Mucosa of descending colon (tissue), 3 donors: ENCODE measurements around the gene GLRX. TPM values are rescaled to one million over a fixed set of nuclear protein-coding genes. Genes with fewer than 3 reads are reported as not detected.
"Not testable (repeated sequence)": the region's sequence is repeated elsewhere in the genome, so short reads cannot be mapped to it uniquely, and the experiment has no call there.

Experiments used
- ATAC-seq: fragments of 200-7000 bp; cut with Tn5 transposase; one replicate; pipeline ENCODE4 v1.9.1; 2020; ENCODE audit warnings: mild to moderate bottlenecking, moderate library complexity
- DNase-seq, 3 donors: peaks; one replicate each; pipeline ENCODE4 v3.0.0-alpha.2; 2020
- H3K36me3 ChIP-seq: fragments of 200-600 bp; one replicate; pipeline ENCODE4 v1.8.0; 2021; ENCODE audit warnings: low read depth, mild to moderate bottlenecking
- H3K4me1 ChIP-seq: fragments of 200-600 bp; one replicate; pipeline ENCODE4 v1.8.0; 2021; ENCODE audit warnings: low read depth, mild to moderate bottlenecking
- H3K4me3 ChIP-seq: fragments of 200-600 bp; one replicate; pipeline ENCODE4 v1.8.0; 2021; ENCODE audit warnings: mild to moderate bottlenecking
- H3K9me3 ChIP-seq: fragments of 200-600 bp; one replicate; pipeline ENCODE4 v1.8.0; 2021; ENCODE audit warnings: mild to moderate bottlenecking
- intact Hi-C, 2 donors: fragments of 100-400 bp; cut with DNase I in 1 of 2; cut with micrococcal nuclease in 1 of 2; formaldehyde crosslinking; loops; one replicate each; pipeline versions ENCODE4 v1.11.0 to v1.11.1; 2022; cut with DNase I, micrococcal nuclease
- long read RNA-seq, 2 donors: library from polyadenylated mRNA; unstranded; transcript quantifications; one replicate each; pipeline ENCODE4 v2.0.0, GENCODE V29; 2019 to 2021
- total RNA-seq, 3 donors: library from RNA; stranded (reverse); fragmentation: NEBNext Ultra II Directional in 2 of 3; extraction: Animal tissue kit (Norgen Biotek cat#: 25700) in 2 of 3; gene quantifications; one replicate each; pipeline versions ENCODE4 v1.2.1 to v1.2.4, GENCODE V29; 2021 to 2023
- TF ChIP-seq, protein P1 (sequence below): fragments of 200-600 bp; IDR thresholded peaks from one replicate; pipeline ENCODE4 v1.8.0; 2022; ENCODE audit warnings: antibody characterized with exemption, mild to moderate bottlenecking
- donor health status: DM: no; HTN: no; CAD: no; lungs with moderate emphysema.
- donor health status: DM: no; HTN: no; CAD: no.
- donor health status: DM: no; HTN: yes; CAD: no.

The GLRX gene, protein sequence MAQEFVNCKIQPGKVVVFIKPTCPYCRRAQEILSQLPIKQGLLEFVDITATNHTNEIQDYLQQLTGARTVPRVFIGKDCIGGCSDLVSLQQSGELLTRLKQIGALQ
- 10 to 100 TPM; 40.6 to 90.5 (median 65.5) TPM for total RNA-seq
- long read RNA-seq, donor 1, transcript GLRX-201 (3 exons, 1,211 nt): major isoform, 31 of 38 reads
- long read RNA-seq, donor 1, partial matches to known transcripts: 0 of 38 reads
- long read RNA-seq, donor 1, other reads (novel, unspliced or antisense): 3 of 38 reads
- long read RNA-seq, donor 2, transcript GLRX-201 (3 exons, 1,211 nt): major isoform, 118 of 125 reads
- long read RNA-seq, donor 2, partial matches to known transcripts: 0 of 125 reads
- long read RNA-seq, donor 2, other reads (novel, unspliced or antisense): 3 of 125 reads

DNA sequence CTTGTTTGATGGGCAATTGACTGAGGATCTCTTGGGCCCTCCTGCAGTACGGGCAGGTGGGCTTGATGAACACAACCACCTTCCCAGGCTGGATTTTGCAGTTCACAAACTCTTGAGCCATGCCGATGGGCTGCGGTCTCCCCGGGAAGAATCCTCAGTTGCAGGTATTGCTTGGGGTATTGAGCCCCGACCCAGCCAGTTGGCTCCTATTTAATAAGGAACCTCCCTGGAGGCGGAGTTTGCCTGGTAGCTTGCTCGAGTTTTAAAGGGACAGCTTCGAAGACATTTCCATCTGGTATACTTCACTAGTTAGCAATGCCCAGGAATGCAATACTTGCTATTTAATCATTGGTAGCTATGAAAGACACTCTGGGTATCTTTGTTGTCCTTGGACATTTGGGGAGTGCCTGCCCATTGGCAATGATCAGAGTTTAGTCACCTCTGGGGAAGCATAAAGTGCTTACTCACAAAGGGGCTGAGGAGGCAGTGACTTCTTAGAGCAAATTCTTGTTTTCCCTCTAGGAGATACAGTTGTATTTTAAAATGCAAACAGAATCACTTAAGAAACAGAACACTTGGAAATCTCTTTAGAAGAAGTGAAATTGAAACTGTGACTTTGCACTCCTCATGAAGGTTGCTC, at the start of gene GLRX:
TSS of gene GLRX (minus strand) at position 185 of the 640 bp plus-strand sequence. CDS start at position 121, 64 bp downstream.
- H3K4me3 ChIP-seq: peak within 1 kb of the TSS; percentile 64
- peaks cover 56% of the 10 kb centered on the region for H3K4me1 ChIP-seq

DNA sequence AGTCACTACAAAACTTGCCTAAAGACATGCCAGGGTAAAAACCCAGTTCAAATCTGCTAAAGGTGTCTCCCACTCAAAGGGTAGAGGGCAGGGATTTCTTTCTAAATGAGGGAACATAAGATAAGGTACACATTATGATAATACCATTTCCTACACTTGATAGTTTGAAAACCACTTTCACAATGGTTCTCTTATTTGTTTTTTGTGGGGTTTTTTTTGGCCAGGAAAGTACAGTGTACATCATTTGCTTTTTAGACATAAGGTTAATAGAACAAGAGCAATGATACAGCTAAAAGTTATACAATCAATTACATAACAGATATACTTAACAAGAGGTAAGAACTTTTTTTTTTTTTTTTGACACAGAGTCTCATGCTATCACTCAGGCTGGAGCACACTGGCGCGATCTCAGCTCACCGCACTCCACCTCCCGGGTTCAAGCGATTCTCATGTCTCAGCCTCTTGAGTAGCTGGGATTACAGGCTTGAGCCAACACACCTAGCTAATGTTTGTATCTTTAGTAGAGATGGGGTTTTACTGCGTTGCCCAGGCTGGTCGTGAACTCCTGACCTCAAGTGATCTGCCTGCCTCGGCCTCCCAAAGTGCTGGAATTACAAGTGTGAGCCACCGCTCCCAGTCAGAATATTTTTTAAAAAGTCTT, 48.8 kb upstream of the GLRX start:
- Histone ChIP-seq H3K4me1 (peaks cover 8% of the 10 kb centered on the region), H3K9me3 (no peaks in the 10 kb centered on the region), H3K4me3 (no peak overlapping the region), H3K36me3 (no peaks in the 10 kb centered on the region)
- intact Hi-C loops: no loop called here
- DNase-seq (no peak), ATAC-seq (no peak)
- TF ChIP-seq, protein P1, sequence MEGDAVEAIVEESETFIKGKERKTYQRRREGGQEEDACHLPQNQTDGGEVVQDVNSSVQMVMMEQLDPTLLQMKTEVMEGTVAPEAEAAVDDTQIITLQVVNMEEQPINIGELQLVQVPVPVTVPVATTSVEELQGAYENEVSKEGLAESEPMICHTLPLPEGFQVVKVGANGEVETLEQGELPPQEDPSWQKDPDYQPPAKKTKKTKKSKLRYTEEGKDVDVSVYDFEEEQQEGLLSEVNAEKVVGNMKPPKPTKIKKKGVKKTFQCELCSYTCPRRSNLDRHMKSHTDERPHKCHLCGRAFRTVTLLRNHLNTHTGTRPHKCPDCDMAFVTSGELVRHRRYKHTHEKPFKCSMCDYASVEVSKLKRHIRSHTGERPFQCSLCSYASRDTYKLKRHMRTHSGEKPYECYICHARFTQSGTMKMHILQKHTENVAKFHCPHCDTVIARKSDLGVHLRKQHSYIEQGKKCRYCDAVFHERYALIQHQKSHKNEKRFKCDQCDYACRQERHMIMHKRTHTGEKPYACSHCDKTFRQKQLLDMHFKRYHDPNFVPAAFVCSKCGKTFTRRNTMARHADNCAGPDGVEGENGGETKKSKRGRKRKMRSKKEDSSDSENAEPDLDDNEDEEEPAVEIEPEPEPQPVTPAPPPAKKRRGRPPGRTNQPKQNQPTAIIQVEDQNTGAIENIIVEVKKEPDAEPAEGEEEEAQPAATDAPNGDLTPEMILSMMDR: no peak

More for the DNA sequence above, at the start of gene GLRX:
- H3K36me3 ChIP-seq: no peaks in the 10 kb centered on the region
- TF ChIP-seq, protein P1: no peak
- DNase-seq: peak; percentile 80 to 90 (median 82)
- intact Hi-C loops: no loop called here
- H3K9me3 ChIP-seq: no peaks in the 10 kb centered on the region
- peak; percentile 70 for ATAC-seq

DNA sequence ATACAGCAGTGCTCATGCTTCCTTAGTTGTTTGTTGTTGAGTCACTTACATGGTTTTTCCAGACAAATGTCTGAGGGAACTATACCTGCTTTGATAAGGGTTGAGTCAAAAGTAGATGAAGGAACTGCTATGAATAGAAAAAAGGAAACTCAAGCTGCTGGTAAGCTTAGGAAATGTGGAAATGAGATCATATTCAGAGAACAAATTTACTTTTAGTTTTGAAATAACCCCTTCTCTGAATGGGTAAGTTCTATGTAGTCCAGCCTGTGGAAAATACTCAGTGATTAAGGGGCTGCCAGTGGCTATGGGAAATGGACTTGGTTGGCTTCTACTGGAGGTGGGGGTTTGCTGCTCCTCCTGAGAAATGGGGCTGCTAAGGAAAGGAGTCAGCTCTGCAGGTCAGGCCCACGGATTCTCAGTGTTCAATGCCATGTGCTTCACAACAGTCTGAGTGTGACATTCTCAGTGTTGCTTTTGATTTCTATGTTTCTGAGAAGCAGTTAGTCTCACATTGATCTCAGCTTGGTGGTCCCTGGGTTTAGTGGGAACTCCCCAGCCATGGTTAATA, 47.7 kb upstream of the GLRX start:
- TF ChIP-seq, protein P1: no peak
- Histone ChIP-seq H3K4me3 (no peak overlapping the region), H3K9me3 (no peaks in the 10 kb centered on the region), H3K4me1 (peaks cover 8% of the 10 kb centered on the region), H3K36me3 (no peaks in the 10 kb centered on the region)
- DNase-seq: no peak
- peak; percentile 20 for ATAC-seq
- intact Hi-C loops: no loop called here

DNA sequence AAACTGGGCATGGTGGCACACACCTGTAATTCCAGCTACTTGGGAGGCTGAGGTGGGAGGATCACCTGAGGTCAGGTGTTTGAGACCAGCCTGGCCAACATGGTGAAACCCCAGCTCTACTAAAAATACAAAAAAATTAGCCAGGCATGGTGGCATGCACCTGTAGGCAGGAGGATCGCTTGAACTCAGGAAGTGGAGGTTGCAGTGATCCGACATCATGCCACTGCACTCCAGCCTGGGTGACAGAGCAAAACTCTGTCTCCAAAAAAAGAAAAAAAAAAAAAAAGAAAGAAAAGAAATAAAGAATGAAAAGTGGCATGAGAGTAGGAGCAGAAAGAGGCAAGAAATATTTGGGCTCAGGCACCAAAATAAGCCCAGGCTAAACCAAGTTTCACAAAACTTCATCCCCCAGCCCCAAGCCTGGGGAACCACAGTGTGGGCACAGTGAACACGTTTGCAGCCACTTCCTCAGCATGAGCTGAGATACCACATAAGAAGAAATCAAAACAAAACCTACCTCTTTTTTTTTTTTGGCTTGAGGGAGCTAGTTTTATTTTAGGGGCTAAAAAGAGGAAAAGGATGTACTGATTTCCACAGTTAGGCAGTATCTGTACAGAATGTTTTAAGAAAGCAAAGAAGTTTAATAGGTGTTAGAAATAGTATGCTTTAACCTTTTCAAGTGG, 46.8 kb upstream of the GLRX start:
- not testable (repeated sequence) for H3K36me3 ChIP-seq, H3K4me3 ChIP-seq, DNase-seq, H3K4me1 ChIP-seq, H3K9me3 ChIP-seq
- ATAC-seq: peak; percentile 22
- intact Hi-C loops: loop anchor here in 1 of 2 donors (5.0 kb wide), 1 partner anchor 468 kb away; no protein-coding TSS in a partner anchor

DNA sequence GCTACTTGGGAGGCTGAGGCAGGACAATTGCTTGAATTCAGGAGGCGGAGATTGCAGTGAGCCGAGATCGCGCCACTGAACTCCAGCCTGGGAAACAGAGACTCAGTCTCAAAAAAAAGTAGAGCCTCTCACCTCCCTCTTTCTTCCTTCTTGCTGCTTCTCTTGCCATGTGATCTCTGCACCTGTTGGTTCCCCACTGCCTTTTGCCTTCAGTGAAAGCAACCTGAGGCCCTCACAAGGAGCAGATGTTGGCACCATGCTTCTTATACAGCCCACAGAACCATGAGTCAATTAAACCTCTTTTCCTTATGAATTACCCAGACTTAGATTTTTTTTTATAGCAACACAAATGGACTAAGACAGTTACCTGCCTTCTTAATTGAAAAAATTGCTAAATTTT, 45.6 kb upstream of the GLRX start:
- TF ChIP-seq, protein P1: no peak
- intact Hi-C loops: loop anchor here in 1 of 2 donors (5.0 kb wide), 1 partner anchor 469 kb away; no protein-coding TSS in a partner anchor
- no peak for ATAC-seq
- DNase-seq: no peak
- Histone ChIP-seq H3K9me3 (no peaks in the 10 kb centered on the region), H3K36me3 (no peaks in the 10 kb centered on the region), H3K4me3 (no peak overlapping the region), H3K4me1 (peaks cover 8% of the 10 kb centered on the region)
